ENCODE results near the gene OSBPL2.

OSBPL2 gene

DNA sequence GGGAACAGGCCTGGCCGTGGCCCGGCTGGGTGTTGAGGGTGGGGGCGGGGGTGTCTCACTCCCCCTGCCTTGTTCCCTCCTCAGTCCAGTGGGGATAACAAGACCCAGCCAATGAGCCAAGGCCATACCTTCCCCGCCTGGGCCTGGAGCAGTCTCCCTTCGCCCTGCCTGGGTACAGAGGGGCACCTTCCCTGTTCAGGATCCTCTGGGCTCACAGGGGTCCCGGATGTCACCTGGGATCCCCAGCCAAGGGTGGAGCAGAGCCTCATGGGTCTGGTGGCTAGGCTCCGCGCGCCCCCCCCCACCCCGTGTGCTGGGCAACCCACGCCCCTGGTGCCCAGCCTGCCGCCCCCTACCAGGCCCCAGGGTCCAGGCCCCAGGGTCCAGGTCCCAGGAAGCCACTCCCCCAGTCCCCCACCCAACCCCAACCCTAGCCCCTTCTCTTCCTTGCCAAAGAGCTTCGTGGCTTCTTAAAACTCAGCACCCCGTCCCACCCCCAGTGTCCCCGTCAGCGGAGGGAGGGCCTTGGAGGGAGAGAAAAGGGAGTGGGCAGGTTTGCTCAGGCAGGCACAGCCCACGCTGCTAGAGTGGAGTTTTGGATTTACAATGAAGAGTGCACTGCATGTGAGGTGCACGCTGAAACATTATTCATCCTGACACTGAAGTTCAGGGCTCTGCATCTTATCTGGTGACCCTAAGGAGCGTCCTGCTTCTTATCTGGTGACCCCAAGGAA lies 30.1 kb upstream of the OSBPL2 start:
- no peak for DNase-seq

DNA sequence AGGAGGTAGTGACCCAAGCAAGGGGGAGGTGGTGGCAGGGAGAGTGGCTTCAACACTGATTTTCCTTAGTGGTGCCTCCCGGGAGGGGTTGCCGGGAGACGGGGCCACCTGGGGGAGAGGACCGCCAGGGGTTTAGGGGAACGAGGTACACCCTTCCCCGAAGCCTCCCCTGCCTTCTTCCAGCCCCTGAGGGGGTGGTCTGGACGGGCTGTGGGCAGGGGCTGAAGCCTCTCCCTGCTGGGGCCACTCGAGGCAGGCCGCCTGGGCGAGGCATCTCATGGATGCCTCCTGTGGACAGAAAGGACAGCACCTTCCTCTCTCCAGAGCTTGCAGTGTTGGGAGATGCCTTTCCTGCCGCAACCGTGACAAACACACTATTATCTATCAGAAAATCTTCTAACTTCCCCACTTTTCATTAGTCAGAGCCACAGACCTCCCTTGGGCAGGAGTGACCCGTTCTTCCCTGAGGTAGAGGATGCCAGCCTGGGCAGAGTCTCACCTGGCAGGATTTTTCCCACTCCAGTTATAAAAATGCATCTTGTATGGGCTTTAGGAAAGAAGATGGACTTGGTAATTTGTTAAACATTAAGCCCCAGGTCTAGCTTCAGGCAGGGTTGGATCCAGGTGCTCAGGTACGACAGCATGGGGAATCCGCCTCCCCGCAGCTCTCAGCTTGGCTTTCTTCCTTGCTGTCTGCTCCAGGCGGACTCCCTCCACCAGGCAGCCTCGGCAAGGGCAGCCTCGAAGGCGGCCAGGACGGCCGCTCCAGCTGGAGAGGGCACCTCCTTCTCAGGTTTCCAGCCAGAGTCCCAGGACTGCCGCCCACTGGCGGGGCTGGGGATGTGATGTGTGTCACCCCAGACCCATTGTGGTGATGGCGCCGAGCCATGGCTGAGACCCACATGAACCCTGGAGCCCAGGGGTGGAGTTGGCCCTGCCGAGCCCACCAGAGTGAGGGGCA lies 29.2 kb upstream of the OSBPL2 start:
- DNase-seq = no peak

DNA sequence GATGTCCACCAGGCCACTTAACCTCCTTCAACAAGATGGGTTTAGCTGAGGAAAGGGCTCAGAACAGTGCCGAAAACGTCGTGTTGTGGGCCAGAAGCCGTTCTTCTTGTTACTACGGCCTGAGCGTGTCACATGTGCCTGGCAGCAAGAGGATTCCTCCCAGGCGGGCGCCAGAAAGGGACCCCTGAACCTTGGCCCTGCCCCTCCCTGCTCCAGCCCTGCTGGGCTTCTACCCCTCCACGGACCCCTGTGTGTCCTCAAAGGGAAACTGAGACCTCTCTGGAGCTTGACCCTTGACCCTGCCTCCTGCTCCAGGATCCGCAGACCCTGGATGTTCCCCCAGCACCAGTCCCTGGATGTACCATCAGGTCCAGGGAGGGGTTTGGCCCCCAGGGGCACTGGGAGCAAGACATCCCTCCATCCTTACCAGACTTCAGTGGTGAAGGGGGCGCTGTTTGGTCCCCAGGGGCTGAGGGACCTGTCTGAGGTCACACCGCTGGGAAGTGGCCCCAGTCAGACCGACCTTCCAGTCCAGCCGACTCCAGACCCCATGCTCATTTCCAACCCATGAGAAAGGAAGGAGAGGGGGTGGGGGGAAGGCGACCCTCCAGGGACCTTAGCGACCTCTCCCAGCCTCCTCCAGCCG lies 28.3 kb upstream of the OSBPL2 start:
- no peak for DNase-seq

DNA sequence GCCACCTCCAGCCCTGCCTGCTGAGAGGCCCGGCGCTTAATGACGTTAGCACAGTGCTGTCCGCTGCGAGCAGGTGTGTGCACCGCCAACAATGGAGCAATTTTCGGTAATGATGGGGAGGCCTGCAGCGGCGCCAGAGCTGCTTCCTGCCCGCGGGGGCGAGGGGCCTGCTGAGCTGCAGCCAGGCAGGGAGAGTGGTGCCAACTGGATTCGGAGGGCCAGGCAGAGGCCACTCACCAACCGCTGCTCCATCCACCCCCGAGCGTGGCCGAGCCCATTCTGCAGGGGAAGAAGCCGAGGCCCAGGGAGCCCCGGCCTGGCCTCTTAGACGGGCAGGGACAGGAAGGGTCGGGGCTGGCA lies 27.8 kb upstream of the OSBPL2 start:
- peak; percentile 90 for DNase-seq

DNA sequence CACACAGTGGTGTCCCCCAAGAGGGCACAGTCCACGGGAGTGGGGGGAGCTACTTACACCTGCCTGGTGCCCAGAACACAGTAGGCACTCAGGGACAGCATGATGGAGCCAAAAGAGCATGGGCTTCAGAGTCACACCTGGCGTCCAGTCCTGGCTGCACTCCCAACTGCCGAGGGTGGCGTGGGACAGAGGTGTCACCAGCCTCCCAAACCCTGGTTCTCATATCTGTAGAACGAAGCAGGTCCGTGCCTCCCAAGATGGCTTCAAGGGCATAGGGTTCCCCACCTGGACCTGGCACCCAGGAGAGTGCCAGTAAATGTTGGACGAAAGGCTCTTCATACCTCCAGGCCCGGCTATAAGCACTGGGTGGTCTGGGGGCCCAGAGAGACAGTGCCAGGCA lies 27.1 kb upstream of the OSBPL2 start:
- DNase-seq = no peak

DNA sequence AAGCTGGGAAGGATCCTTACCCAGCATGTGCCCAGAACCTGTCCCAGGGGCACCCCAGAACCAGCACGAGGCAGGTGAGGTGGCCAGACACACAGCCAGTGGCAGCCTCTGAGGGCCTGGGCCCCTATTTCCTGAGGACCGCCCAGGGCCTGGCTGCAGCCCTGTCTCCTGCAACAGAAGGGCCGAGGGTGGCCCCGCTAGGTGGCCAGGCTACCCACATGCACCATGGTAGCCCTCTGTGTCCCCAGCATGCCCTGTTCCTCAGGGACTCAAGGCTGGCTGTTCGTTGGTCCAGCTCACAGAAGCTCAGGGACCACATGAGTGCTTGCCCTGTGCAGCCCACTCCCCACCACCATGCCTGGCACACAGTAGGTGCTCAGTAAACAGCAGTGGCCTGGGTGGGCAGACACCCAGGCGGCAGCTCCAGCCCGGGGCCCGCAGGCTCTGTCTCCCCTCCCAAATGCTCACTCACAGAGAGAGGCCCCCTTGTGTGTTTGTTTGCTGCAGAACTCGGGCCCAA lies 26.5 kb upstream of the OSBPL2 start:
- no peak for DNase-seq

DNA sequence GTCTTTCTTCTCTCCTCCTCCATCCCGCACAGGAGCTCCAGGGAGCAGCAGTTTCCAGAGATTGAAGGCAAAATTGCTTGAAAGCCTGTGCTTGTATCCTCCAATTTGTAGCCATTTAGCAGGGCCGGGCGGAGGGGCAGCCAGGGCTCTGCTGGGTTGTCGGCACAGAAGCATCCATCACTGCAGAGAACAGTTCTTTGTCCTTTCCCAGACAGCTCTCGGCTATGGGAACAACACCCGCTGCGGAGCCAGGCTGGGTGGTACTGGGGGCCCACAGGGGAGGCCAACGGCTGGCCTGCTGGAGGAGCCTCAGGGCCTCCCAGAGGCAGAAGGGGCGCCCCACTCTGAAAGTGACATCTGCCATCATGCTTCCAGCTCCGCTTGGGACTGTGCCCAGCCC lies 26.0 kb upstream of the OSBPL2 start:
- no peak for DNase-seq

DNA sequence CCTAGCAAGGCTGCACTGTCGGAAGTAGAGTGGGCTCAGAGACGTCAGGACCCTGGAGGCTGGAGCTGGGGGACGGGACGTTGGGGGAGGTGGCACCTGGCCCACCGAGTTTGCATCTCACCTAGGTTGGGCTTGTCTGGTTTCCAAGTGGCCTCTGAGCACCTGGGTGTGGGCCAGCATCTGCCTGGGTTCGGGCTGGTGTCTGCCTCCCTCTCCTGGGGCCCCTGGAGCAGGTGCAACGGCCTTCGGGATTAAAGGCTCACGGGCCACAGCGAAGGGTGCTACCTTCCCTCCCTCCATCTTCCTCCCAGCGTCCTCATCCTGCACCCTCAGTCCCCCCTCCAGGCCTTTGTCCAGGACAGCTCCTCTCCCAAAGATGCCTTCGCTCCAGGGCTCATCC lies 24.3 kb upstream of the OSBPL2 start:
- peak; percentile 38 for DNase-seq

DNA sequence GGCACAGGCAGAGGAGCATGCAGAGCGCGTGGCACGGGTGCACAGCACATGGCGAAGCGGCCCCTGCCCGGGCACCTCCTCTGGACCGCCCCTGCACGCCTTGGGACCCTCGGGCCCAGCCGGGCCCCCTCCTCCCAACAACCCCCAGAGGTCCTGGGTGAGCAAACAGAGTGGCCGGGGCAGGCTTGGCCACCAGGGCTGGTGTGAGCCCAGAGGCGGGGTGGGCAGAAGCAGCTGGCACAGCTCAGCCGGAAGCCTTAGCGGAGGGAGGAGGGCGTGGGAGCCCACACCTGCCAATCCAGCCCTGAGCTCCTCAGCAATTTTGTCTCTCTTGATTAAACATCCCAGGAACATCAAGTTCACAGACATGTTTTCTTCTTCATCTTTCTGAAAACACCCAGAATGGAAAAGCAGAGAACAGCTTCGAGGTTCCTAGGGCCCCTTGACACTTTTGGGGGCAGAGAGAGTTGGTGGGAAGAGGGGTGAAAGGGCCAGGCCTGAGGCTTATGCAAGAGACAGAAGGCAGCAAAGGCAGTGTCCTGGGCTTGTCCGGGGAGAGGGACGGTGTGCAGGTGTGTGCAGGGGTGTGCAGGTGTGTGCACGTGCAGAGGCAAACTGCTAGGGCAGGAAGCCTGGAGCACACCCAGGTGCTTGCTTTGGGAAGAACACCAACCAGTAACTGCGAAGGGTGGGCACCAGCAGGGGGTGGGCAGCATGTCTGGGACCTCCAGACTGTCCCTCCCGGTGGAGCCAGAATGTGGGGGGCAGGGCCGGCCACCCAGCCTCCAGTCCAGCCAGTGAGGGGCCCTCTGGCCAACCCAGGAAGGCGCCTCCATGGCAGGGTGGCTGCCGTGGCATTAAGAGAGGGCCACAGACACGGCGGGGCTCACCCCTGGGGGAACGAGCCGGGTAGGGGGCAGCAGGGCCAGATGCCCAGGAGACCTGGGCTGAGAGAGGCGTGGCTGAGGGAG lies 23.0 kb upstream of the OSBPL2 start:
- no peak for DNase-seq

DNA sequence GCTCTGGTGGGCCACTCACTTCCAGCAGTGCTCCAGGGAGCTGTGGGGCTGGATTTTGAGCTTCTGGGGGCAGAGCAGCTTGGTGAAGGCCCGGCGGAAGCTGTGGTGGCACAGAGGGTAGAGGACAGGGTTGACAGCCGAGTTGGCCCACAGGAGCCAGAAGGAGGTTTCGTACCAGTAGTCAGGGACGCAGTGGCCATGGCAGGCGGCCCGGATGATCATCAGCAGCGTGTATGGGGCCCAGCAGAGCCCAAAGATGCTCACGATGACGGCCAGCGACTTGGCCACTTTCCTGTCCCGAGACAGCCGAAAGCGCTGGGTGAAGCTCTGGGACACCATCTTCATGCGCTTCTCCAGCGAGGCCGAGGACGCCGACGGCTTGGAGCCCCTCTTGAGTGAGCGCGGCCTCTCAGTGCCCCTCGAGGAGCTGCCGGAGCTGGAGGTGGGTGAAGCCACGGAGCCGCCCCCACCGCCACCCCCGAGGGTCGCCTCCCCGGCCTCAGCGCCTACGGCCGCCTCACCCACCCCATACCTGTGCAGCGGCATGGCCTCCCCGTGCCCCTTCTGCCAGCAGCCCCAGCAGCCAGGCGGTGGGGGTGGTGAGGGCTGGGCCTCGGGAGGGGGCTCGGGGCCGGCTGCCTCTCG lies 22.2 kb upstream of the OSBPL2 start:
- no peak for DNase-seq

DNA sequence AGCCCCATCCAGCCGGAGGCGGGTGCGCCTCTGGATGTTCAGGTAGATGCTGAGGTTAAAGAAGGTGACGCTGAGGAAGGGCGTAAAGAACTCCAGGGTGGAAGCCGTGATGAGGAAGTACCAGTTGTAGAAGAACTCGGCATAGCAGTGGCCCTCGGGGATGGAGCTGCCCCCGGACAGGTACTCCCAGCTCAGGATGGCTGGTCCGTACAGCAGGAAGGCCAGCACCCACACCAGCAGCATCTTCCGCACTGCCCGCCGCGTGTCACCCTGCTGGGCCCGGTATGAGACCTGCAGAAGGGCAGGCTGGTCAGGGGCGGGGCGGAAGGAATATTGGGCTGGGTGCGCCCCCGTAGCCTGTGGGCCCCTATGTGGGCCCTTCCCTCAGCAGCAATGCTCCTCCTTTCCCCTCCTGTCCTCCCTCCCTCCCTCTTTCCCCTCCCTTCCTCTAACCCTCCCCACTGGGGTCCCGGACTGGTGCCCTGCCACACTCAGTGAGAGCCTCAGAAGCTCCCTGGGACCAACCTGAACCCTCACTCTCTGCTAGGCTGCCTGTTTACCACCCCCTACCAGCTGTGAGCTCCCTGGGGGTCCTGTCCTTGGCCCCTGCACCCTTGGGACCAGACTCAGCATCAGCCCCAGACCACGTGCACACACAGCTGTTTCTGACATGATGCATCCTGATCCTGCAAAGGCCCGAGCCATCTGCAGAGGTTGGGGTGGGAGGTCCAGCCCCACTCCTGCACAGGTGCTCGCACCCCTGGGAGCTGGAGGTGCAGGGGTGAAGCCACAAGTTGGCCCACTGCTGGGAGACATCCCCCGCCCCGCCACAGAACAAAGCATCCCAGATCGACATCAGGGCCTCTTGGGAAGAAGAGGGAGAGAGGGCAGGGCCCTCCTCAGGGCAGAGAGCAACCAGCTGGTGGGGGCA lies 21.4 kb upstream of the OSBPL2 start:
- DNase-seq = no peak

DNA sequence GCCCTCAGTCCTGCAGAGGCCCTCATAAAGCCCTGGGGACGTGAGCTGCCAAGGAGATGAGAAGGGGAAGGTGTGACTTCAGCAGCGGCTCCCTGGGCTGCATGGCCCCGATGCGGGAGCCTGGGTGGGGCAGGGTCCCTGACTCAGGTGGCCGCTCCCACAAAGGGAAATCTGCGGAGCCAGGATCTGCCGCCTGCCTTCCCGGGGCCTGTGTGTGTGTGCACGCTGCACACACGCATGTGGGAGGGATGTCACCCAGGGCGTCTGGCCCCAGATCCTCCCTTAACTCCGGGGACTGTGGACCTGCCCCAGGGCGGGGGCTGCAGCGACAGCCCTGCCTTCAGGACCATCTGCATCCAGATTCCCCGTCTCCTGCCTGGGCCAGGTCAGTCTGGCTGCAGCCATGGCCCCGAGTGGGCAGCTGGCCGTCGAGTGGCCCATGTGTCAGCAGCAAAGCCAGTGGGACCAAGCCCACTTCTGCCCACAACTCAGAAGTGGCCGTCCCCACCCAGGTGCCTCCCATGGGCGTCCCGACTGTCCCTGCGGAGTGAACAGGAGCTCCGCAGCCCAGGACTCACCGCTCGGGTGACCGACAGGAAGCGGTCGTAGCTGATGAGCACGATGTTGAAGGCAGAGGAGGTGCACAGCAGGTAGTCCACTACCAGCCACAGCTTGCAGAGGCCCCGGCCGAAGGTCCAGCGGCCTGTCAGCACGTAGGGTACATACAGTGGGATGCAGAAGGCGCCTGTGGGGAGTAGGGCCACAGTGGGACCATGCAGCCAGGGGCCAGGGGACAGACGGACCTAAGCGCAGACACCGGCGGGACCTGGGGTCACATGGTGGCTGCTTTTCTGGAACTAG lies 20.2 kb upstream of the OSBPL2 start:
- no peak for DNase-seq

DNA sequence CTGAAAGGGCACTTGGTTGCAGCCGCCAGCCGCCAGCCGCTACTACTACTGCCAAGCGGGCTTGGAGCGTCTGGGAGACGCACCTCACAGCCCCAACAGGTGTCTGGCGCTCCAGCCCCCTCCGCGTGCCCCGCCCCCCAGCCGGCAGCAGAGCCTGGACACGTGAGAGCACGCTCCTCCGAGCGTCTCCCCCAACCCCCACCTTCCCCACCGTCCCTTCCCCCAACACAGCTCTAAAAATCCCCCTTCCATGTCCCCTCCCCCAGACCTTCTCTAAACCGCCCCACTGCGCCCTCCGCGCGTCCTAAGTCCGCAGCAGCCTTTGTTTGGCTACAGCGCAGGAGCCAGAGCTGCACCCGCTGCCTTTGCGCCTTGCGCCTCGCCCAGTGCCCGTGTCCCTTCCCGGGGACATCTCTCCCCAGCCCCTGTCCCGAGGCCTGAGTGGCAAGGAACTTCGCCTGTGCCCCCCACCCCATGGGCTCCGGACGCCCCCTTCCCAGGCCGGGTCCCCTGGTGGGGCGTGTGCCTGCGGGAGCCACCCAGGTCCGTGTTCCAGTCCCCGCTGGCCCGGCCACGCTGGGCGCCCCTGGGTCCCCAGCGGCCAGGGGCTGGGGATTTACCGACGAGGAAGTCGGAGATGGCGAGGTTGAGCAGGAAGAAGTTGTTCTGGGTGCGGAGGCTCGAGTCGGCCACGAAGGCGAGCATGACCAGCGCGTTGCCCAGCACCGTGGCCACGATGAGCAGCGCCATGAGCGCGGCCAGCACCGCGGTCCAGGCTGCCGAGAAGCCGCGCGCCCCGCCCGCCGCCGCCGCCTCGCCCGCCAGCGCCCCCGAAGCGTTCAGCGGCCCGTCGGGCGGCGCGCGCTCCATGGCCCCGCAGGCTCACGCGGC lies 19.0 kb upstream of the OSBPL2 start:
- peak; percentile 70 for DNase-seq

DNA sequence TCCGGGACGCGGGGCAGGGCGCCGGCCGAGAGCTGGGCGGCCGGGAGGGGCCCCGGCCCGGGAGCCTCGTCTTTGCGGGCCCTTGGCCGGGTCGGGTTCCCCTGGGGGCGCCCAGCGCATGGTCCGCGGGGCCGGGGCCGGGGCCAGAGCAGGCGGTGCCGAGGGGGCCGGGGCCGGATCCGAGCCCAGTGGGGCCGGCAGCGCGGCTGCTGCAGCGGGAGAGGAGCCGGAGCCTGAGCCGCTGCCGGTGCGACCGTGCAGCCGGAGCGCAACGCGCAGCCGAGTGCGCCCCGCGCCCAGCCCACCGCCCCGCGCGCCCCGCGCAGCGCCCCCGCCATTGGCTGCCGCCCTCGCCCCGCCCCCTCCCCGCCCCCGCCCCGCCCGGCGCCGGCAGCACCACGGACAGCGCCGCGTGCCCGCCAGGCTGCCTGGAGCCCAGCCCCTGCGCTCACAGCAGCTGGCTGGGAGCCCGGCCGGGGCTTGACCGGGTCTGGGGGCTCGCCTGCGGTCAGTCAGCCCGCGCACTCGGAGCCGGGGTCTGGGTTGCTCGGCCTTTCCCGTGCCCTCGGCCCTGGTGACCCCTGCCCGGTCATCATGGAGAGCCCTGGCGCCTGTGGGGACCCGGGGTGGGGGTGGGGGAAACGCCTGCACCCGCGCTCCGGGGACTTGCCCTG lies 18.2 kb upstream of the OSBPL2 start, which contains the start of gene HRH3:
HRH3 (minus strand) TSS at position 287 of the 674 bp plus-strand sequence. CDS start 308 bp downstream, outside the sequence.
- peak; percentile 57 for DNase-seq

DNA sequence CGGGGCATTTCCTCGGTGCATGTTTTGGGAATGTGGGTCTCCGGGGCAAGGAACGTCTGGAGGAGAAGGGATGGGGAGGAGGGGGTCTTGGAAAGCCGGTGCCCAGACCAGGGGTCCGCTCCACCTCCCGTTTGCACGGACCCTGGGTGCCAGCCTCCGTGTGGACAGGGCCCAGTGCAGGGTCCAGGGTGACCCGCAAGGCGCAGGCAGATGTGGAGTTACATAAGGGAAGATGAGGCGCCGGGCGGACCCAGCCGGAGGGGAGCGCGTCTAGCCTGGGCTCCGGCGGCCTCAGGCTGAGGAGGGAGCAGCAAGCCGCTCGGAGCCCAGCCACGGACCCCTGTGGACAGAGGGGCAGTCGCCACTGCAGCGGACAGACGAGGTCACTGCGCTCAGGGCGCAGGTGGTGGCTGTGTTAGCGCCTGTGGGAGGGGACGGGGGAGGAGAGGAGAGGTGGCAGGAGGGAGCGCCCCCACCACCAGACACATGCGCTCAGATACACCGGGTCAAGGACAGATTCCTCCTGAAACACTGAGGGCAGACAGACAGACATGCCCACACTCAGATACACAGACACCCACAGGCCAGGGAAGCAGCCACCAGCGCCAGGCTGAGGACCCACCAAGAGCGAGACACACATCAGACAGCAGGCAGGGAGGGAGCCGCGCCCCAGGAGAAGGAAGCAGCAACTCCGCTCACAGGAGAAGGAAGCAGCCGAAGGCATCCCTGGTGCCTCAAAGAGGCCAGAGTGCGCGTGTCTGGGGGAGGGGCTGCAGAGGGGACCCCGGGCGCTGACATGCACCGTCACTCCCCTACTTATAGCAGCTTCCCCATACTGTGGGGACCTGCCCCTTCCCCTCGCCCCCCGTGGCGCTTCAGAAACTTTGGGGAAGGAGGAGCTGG lies 17.4 kb upstream of the OSBPL2 start:
- no peak for DNase-seq

DNA sequence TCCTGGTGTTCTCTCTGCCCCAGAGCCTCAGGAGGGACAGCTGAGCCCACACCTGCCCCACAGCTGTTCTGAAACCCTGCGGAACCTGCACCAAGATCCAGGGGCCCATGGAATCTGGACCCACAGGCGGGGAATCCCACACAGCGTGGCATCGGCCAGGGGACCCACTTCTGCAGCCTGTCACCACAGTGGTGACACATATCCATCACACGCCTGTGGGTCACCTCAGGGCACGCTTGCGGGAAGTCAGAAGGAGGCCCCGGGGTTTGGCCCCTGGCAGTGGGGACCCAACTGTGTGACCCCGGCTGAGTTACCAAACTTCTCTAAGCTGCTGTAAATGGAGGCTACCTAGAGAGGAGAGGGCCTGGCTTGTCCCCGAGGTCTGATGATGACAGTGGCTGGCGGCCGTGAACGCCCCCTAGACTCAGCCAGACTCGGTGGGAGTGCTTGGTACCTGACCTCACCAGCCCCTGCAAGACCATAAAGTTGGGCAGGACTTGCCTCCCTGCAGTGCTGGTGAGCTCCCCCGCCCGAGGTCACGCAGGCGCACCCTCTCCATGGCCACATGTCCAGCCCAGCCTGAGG lies 16.0 kb upstream of the OSBPL2 start:
- no peak for DNase-seq

All from NCI-H1105 treated with DMSO at 0.1 percent for 48 hours (cell line).